HepG2 (cell line): ENCODE data around the gene PXMP4. TPM values are rescaled to one million over a fixed set of nuclear protein-coding genes. Genes with fewer than 3 reads are reported as not detected.

Source experiments
- ATF2 ChIP-seq: sonication (generic); formaldehyde crosslinking; IDR thresholded peaks from 2 replicates; pipeline ENCODE4 v1.4.0; 2020; ENCODE audit warnings: missing genetic modification reagents
- BHLHE40 ChIP-seq: IDR thresholded peaks from 2 replicates; pipeline ENCODE4 v1.6.1; 2011; ENCODE audit warnings: low read length, improper control_type of control experiment
- HMG20B ChIP-seq: conservative IDR thresholded peaks from 2 replicates; pipeline ENCODE4 v1.6.1; 2016; ENCODE audit warnings: missing genetic modification reagents, missing compliant biosample characterization
- HNF1A ChIP-seq, 2 experiments: sonication (generic) in 1 of 2; formaldehyde crosslinking in 1 of 2; IDR thresholded peaks; 2 replicates each; pipeline versions ENCODE4 v1.4.0 to v1.6.1; 2016 to 2020; ENCODE audit warnings: borderline replicate concordance in 1 of 2, low read depth in 1 of 2, mild to moderate bottlenecking in 1 of 2, missing genetic modification reagents in 1 of 2
- MXD4 ChIP-seq: IDR thresholded peaks from 2 replicates; pipeline ENCODE4 v1.6.1; 2016; ENCODE audit warnings: mild to moderate bottlenecking, missing biosample characterization, missing genetic modification reagents
- PPARG ChIP-seq: conservative IDR thresholded peaks from 2 replicates; pipeline ENCODE4 v1.6.1; 2016; ENCODE audit warnings: missing biosample characterization, missing genetic modification reagents
- PTBP1 ChIP-seq: fragments of 200-400 bp; formaldehyde crosslinking; IDR thresholded peaks from 2 replicates; pipeline ENCODE4 v1.6.1; 2018; ENCODE audit warnings: low read length, low read depth; ENCODE audit not compliant: poor library complexity, severe bottlenecking
- RNF219 ChIP-seq: sonication (generic); formaldehyde crosslinking; IDR thresholded peaks from 2 replicates; pipeline ENCODE4 v1.5.0; 2020; ENCODE audit warnings: mild to moderate bottlenecking, missing genetic modification reagents
- SPEN ChIP-seq: sonication (generic); formaldehyde crosslinking; IDR thresholded peaks from 2 replicates; pipeline ENCODE4 v1.5.1; 2020; ENCODE audit warnings: low read depth, mild to moderate bottlenecking, missing genetic modification reagents
- ZBTB25 ChIP-seq: IDR thresholded peaks from 2 replicates; pipeline ENCODE4 v1.6.1; 2018; ENCODE audit warnings: missing genetic modification reagents
- ZNF510 ChIP-seq: sonication (generic); formaldehyde crosslinking; IDR thresholded peaks from 2 replicates; pipeline ENCODE4 v1.4.0; 2020; ENCODE audit warnings: low read depth, mild to moderate bottlenecking, missing genetic modification reagents
- ZNF687 ChIP-seq: sonication (generic); formaldehyde crosslinking; IDR thresholded peaks from 2 replicates; pipeline ENCODE4 v1.5.1; 2020; ENCODE audit warnings: mild to moderate bottlenecking, missing genetic modification reagents, moderate library complexity
- ZNF841 ChIP-seq: sonication (generic); formaldehyde crosslinking; IDR thresholded peaks from 2 replicates; pipeline ENCODE4 v1.8.1; 2023; ENCODE audit warnings: missing genetic modification reagents, borderline replicate concordance
- polyA plus RNA-seq, 8 experiments: library from polyadenylated mRNA; depleted of rRNA in 3 of 8; stranded (reverse) in 7 of 8; unstranded in 1 of 8; fragments of >200 nt; fragmentation: Illumina TruSeq in 4 of 8; extraction: Trizol in 4 of 8; gene quantifications; 2 replicates each; pipeline versions ENCODE4 v1.2.1 to v1.2.3, GENCODE V29; 2011 to 2016; ENCODE audit warnings: low read depth in 4 of 8, missing spikeins in 1 of 8, mixed read lengths in 1 of 8; ENCODE audit not compliant: insufficient read depth in 1 of 8
- total RNA-seq, 5 experiments: library from RNA; depleted of rRNA; stranded (reverse); fragments of >200 nt; fragmentation: Illumina TruSeq; extraction: Trizol; gene quantifications; 2 replicates each; pipeline ENCODE4 v1.2.3, GENCODE V29; 2016; ENCODE audit warnings: low read depth in 1 of 5

PXMP4 gene
- total and polyA plus RNA-seq, 2 of the 13 experiments (the other 11 are each of a cell fraction or from before 2014, with no cell fraction given) = not detected

- peak; percentile 77 for TF ChIP-seq ZNF687
- peak; percentile 98 for TF ChIP-seq MXD4
- 0 out of 2 replicates have a peak, but pooled peaks have one; percentile 69 for TF ChIP-seq ZNF510 (CRISPR knock-in tag)
- 0 out of 2 replicates have a peak, but pooled peaks have one; percentile 29 for TF ChIP-seq HMG20B (CRISPR knock-in tag)
- no peak for TF ChIP-seq HNF1A (IDR thresholded peaks at IDR 0.05; ENCODE audit: low read depth)
- TF ChIP-seq HNF1A (CRISPR knock-in tag; IDR thresholded peaks at IDR 0.05; ENCODE audit: borderline replicate concordance) = peak; percentile 32; the same call in 1 of the 2 replicates
- peak; percentile 79; the same call in 1 of the 2 replicates for TF ChIP-seq ZBTB25 (CRISPR knock-in tag)
- peak; percentile 78 for TF ChIP-seq PPARG (CRISPR knock-in tag)
- peak; percentile 72; the same call in 1 of the 2 replicates for TF ChIP-seq BHLHE40
- no peak for TF ChIP-seq PTBP1
- peak; percentile 55; the same call in 1 of the 2 replicates for TF ChIP-seq ATF2 (CRISPR knock-in tag)
- peak; percentile 75 for TF ChIP-seq SPEN
- TF ChIP-seq ZNF841 (CRISPR knock-in tag) = peak; percentile 67; the same call in 1 of the 2 replicates
- TF ChIP-seq RNF219 (CRISPR knock-in tag) = no peak; the same call in 1 of the 2 replicates
These were observed 33.8 kb downstream of the PXMP4 start, which contains the start of gene E2F1 (continued) for GRCh38 chr20:33686100-33686983.
